PFSK-1 (cell line): ENCODE data around the gene SLC16A11.

Source experiments
- FOXP2 ChIP-seq: optimal IDR thresholded peaks from 2 replicates; pipeline ENCODE3; 2011; ENCODE audit warnings: borderline replicate concordance, control low read depth, inconsistent platforms; ENCODE audit not compliant: insufficient read depth; ENCODE audit errors: extremely low read length, extremely low read depth
- POLR2AphosphoS5 ChIP-seq: IDR thresholded peaks from 2 replicates; pipeline ENCODE4 v1.6.1; 2012; ENCODE audit warnings: low read depth, mild to moderate bottlenecking, control low read depth, low read length, moderate library complexity
- SIN3A ChIP-seq: IDR thresholded peaks from 2 replicates; pipeline ENCODE4 v1.6.1; 2012; ENCODE audit warnings: mild to moderate bottlenecking, low read length, moderate library complexity, borderline replicate concordance; ENCODE audit not compliant: insufficient read depth
- TAF1 ChIP-seq: IDR thresholded peaks from 2 replicates; pipeline ENCODE4 v1.6.1; 2012; ENCODE audit warnings: low read length, control low read depth, borderline replicate concordance; ENCODE audit not compliant: insufficient read depth
- TF ChIP-seq, protein P1 (sequence below), 2 experiments: IDR thresholded peaks; 2 replicates each; pipeline versions ENCODE4 v1.6.1 to v1.8.0; 2011 to 2012; ENCODE audit warnings: low read depth in 2 of 2, low read length in 2 of 2, control low read depth in 1 of 2, inconsistent platforms in 1 of 2, mild to moderate bottlenecking in 1 of 2, moderate library complexity in 1 of 2; ENCODE audit not compliant: insufficient read depth in 1 of 2

The SLC16A11 gene

DNA sequence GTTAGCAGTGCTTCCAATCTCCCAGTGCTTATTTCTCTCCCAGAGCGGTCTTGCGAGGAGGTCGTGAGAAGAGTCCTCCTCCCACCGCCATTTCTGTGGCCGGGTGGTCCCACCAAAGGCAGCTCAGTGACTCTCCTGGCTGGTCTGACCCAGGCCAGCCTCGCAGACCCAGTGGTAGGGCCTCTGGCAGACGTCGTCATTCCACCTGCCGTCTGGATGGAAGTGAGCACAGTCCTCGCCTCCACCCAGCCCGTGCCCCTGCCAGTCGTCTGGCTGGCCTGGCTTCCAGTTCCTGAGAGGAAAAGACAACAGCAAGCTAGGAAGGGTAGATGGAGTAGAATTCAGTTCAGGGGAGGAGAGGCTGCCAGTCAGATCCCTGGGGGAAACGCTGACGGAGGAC lies 31.0 kb upstream of the SLC16A11 start:
- no peak for TF ChIP-seq SIN3A
- TF ChIP-seq, protein P1, sequence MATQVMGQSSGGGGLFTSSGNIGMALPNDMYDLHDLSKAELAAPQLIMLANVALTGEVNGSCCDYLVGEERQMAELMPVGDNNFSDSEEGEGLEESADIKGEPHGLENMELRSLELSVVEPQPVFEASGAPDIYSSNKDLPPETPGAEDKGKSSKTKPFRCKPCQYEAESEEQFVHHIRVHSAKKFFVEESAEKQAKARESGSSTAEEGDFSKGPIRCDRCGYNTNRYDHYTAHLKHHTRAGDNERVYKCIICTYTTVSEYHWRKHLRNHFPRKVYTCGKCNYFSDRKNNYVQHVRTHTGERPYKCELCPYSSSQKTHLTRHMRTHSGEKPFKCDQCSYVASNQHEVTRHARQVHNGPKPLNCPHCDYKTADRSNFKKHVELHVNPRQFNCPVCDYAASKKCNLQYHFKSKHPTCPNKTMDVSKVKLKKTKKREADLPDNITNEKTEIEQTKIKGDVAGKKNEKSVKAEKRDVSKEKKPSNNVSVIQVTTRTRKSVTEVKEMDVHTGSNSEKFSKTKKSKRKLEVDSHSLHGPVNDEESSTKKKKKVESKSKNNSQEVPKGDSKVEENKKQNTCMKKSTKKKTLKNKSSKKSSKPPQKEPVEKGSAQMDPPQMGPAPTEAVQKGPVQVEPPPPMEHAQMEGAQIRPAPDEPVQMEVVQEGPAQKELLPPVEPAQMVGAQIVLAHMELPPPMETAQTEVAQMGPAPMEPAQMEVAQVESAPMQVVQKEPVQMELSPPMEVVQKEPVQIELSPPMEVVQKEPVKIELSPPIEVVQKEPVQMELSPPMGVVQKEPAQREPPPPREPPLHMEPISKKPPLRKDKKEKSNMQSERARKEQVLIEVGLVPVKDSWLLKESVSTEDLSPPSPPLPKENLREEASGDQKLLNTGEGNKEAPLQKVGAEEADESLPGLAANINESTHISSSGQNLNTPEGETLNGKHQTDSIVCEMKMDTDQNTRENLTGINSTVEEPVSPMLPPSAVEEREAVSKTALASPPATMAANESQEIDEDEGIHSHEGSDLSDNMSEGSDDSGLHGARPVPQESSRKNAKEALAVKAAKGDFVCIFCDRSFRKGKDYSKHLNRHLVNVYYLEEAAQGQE (IDR thresholded peaks at IDR 0.05; ENCODE audit: insufficient read depth in 1 of 2, low read depth in 2 of 2, low read length in 2 of 2) = no peak
- no peak for TF ChIP-seq POLR2AphosphoS5
- TF ChIP-seq FOXP2 = no peak
- no peak for TF ChIP-seq TAF1

DNA sequence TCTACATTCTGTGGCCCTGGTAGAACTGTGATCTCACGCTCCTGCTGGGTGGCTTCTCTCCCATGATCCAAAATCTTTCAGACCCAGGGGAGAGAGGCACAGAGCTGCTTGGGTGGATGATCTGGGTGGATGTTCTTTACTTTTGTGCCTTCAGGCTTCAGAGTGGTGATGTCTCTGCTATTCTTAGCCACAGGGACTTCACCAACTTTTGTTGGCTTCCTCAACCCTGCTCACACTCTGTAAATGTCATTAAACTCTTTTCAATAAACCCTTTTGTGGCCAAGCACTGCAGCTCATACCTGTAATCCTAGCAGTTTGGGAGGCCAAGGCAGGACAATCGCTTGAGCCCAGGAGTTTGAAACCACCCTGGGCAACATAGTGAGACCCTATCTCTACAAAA lies 28.5 kb upstream of the SLC16A11 start:
- TF ChIP-seq, protein P1 (IDR thresholded peaks at IDR 0.05; ENCODE audit: insufficient read depth in 1 of 2, low read depth in 2 of 2, low read length in 2 of 2) = no peak
- no peak for TF ChIP-seq POLR2AphosphoS5
- no peak for TF ChIP-seq FOXP2
- TF ChIP-seq SIN3A = no peak
- TF ChIP-seq TAF1 = no peak

DNA sequence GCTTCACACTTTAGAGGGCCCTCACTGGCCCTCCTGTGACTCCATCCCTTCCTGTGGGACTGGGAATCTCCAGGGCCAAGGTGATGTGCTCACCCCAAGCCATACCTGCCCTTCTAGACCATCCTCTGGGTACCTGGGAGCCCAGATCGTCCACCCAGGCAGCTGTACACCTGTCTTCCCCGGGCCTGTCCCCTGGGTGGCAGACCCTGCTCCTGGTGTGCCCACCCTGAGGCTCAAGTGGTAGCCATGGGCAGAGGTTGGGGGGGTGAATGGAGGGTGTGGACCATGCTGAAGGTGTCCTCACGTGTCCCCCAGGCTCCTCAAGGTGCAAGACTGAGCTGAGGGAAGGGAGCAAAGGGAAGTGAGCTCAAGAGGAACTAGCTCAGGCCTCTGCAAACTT lies 26.8 kb upstream of the SLC16A11 start:
- TF ChIP-seq POLR2AphosphoS5 = no peak
- TF ChIP-seq FOXP2 = no peak
- TF ChIP-seq, protein P1 (IDR thresholded peaks at IDR 0.05; ENCODE audit: insufficient read depth in 1 of 2, low read depth in 2 of 2, low read length in 2 of 2) = no peak
- no peak for TF ChIP-seq TAF1
- no peak for TF ChIP-seq SIN3A

DNA sequence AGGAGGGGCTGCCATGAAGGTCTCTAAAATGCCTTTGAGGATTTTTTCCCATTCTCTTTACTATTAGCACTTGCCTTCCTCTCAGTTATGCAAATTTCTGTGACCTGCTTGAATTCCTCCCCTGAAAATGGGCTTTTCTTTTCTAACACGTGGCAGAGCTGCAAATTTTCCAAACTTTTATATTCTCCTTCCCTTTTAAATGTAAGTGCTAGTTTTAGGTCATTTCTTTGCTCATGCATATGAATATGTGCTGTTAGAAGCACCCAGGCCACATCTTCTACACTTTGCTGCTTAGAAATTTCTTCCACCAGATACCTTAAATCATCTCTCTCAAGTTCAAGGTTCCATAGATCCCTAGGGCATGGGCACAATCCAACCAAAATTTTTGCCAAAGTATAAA lies 24.4 kb upstream of the SLC16A11 start:
- no peak for TF ChIP-seq TAF1
- TF ChIP-seq FOXP2 = no peak
- no peak for TF ChIP-seq POLR2AphosphoS5
- TF ChIP-seq, protein P1 (IDR thresholded peaks at IDR 0.05; ENCODE audit: insufficient read depth in 1 of 2, low read depth in 2 of 2, low read length in 2 of 2) = no peak
- no peak for TF ChIP-seq SIN3A

DNA sequence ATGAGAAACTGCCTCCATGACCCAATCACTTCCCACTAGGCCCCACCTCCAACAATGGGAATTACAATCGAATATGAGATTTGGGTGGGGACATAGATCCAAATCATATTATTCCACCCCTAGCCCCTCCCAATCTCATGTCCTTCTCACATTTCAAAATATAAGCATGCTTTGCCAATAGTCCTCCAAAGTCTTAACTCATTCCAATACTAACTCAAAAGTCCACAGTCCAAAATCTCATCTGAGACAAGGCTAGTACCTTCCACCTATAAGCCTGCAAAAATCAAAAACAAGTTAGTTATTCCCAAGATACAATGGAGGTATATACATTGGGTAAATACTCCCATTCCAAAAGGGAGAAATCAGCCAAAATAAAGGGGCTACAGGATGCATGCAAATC lies 23.3 kb upstream of the SLC16A11 start:
- TF ChIP-seq SIN3A (no peak), TAF1 (no peak), POLR2AphosphoS5 (no peak), FOXP2 (no peak)
- TF ChIP-seq, protein P1 (IDR thresholded peaks at IDR 0.05; ENCODE audit: insufficient read depth in 1 of 2, low read depth in 2 of 2, low read length in 2 of 2) = no peak
